ENCODE data around the gene REELD1.

The REELD1 gene

DNA sequence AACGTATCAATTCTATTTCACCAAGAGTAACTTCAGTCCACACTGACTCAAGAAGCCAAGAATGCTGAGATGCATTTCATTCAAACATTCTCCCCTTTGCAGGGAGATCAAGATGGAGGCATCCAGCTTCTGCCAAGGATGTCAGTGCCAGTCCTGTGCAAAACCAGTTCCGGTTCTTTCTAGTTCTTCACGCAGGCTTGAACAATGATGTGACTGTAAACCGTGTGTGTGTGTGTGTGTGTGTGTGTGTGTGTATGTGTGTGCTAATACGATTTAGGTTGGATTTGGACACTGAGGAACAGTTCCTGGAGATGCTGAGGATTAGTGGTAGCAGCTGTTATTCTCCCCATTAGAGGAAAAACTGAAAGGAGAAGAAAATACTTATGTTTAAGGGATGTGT is at the start of gene REELD1:
REELD1 (plus strand) TSS at position 301 of the 400 bp plus-strand sequence. CDS start 2,415 bp downstream, outside the sequence.
- no peak for DNase-seq

DNA sequence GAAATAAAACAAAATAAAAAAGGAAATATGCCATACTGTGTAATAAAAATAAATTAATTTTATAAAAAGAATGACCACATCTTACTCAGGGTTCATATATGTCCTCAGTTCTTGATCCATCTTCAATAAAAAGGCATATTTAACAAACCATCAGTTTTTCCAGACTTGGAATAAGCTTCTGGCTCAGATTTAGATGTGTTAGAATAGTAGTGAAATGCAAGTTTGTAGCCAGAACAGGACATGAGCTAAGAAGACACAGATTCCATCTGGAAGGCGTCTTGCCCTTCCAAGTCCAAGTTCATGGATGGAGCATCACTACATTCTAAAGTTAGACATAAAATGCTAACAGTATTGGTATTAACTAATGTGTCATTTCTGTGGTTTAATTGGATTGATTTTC is 49.1 kb upstream of the REELD1 start:
- DNase-seq: no peak

GRCh38 chr4:146165840-146166239 is 48.5 kb upstream of the REELD1 start:
- DNase-seq: no peak

DNA sequence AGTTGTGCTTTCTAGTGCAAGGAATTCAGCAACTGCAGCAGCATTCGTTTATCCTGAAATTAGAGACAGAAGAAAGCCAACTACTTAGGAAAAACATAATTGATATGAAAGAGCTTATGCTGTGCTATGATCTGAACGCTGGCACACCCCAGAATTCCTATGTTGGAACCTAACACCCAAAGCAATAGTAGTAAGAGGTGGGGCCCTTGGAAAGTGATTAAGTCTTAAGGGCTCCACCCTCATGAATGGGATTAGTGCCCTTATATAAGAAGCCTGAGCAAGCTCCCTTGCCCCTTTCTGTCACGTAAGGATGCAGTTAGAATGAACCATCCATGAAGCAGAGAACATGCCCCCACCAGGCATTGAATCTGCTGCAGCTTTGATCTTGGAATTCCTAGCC is 44.2 kb upstream of the REELD1 start:
- DNase-seq: no peak

- peak; percentile 86 to 89 for DNase-seq
Measured at GRCh38 chr4:146175541-146176453, 38.5 kb upstream of the REELD1 start, which contains the start of gene LSM6. TSS of gene LSM6 (plus strand) at chr4:146175718. CDS start at chr4:146182922, 7,204 bp downstream.

DNA sequence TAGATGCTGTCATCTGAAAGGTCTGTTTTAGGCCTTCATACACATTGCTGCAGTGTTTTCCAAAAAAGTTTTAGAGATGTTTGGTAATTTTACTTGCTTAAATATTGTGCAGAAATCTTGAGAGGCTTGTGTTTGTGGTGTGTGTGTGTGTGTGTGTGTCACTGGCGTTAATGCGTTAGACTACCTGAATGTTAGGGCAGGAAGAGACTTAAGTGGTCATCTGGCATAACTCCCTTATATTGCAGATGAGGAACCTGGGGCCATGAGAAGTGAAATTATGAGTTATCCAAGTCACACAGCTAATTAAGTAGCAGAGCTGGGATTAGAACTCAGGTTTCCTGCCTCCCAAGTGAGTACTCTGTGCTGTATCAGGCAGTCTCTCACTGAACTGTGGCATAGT is 37.4 kb upstream of the REELD1 start:
- DNase-seq: no peak

DNA sequence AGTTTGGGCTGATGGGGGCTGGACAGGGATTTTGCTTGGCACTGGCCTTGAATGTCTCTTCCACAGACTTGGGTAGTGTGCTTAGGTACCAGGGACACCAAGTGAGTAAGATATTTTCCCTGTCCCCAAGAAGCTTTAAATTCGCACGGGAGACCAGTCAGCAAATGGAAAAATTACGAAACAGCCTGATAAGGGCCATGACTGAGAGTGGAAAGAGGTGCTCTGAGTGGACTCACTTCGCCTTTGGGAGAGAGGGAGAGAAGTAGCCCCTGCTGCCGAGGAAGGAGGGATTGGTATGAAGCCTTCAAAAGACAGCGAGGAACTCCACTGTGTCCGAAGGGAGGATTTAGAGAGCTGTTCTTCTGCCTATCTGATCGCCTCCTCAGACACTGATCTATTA is 36.2 kb upstream of the REELD1 start:
- no peak for DNase-seq

DNA sequence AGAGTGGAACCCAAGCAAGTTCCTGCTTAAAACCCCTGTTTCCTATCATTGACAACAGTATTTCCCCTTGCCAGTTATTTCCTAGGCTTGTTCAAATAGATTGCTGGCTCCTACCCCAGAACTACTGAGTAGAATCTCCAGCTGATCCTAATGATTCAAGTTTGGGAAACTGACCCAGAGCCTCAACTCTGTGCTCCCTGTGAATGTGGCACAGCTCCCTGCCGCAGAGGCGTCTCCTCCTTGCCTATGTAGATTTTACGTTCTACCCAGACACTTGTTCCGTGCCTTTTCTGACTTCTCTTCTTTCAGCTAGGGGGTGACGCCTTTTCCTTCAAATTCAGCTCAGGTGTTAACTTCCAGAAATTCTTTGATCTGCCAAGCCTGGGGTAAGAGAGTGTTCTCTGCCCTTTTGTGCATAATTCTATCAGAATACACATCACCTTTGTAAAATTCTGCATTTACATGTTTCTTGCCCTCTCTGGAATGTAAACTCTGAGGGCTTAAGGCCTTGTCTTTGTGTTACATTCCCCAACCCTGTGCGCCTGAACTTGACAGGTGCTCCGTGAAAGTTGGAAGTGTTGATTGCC is 34.5 kb upstream of the REELD1 start:
- DNase-seq: no peak

DNA sequence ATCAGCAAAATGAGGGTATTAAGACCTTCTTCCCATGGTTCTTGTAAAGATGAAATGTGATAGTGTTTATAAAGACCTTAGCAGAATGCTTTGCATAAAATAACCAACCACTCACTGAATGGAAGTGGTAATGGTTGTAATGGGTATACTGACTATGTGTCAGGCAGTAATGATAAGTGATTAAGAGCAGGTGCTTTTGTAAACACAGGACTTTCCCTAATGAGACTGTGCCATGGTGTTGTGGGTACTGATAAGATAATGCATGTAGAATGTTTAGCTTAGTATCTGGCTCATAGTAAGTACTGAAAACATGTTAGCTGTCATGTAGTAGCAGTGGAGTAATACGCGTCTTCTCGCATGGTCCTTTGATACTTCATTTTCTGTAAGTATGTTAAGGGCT is 31.9 kb upstream of the REELD1 start:
- DNase-seq: no peak

- no peak for DNase-seq
Measured at GRCh38 chr4:146183209-146183608, 31.1 kb upstream of the REELD1 start.

- DNase-seq: no peak
Measured at GRCh38 chr4:146186041-146186440, 28.3 kb upstream of the REELD1 start.

- DNase-seq: no peak
Measured at GRCh38 chr4:146186596-146186995, 27.7 kb upstream of the REELD1 start.

- DNase-seq: no peak
Measured at GRCh38 chr4:146190456-146190855, 23.9 kb upstream of the REELD1 start.

- DNase-seq: no peak
Measured at GRCh38 chr4:146191766-146192458, 22.4 kb upstream of the REELD1 start.

GRCh38 chr4:146193628-146194027 is 20.7 kb upstream of the REELD1 start:
- DNase-seq: no peak

DNA sequence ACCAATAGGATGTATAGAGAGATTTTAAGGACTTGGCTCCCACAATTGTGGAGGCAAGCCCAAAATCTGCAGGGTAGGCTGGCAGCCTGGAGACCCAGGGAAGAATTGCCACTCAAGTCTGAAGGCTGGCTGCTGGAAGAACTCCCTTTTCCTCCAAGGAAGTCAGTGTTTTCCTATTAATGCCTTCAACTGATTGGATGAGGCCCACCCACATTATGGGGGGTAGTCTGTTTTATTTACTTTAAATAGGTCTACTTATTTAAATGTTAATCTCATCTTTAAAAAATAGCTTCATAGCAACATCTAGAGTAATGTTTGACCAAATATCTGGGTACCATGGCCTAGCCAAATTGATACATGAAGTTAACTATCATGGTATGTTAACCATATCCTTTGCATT is 20.1 kb upstream of the REELD1 start:
- no peak for DNase-seq

DNA sequence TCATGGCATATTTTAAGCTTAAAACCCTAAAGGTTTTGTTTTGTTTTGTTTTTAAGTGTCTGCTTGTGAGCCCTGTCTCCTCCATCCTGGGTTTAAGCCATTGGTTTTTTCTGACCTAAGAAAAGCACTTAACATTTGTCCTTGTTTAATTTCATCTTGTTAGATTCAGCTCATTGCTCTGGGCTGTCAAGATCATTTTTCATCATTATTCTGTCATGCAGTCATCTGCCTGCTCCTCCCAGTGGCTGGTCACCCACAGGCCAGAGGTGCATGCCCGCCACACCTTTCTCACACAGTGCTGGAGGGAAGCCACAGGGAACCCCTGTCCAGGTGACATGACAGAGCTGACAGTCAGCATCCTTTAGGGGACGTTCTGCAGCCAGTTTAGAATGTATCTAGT is 11.7 kb upstream of the REELD1 start:
- DNase-seq: no peak

GRCh38 chr4:146207410-146207809 is 6.9 kb upstream of the REELD1 start:
- no peak for DNase-seq

GRCh38 chr4:146210890-146211289 is 3.4 kb upstream of the REELD1 start:
- DNase-seq: no peak

- no peak for DNase-seq
Measured at GRCh38 chr4:146211440-146211839, 2.9 kb upstream of the REELD1 start.

GRCh38 chr4:146212781-146213180 is 1.6 kb upstream of the REELD1 start:
- no peak for DNase-seq

DNA sequence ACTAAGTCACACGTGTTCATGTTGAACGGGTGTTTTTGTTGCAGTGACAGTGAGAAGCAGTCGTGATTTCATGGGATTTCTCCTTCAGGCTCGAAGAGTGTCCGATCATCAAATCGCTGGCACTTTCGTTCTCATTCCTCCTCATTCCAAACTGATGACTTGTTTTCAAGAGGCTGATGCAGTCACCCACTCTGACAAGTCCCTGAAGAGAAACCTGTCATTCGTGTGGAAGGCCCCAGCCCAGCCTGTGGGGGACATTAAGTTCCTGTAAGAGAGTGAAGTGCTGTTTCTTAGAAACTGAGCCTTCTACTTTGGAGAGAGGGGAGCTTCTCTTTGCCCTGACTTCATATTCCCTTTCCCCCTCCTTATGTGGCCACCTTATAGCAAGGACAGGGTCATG is 8.0 kb downstream of the REELD1 start:
- DNase-seq: no peak

DNA sequence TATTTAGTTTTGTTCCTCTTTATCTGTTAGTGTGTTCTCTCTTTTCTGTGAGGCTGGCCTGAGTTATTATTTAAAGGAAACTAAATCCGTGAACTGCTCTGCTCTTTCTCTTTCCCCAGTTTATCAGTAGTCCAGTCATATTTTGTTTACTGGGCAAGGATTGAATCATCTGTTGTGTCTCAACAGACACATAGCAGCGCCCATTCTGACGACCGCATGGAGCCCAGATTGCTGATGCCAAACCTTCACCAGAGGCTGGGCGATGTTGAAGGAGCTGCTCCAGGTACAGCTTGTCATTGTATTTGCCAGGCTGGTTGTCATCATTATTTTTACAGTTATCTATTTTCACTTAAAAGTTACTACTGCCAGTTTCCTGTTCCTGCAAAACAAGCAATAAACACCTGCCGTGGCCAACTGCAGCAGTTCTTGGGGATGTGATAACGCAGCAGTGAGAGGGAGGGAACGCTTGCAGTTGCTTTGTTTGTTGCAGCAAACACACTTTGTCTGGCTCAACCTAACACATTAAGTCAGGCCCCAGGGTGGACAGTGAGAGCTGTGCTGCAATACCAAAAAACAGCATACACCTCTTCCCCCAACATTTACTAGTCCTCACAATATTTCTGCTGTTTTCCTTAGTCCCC is 10.1 kb downstream of the REELD1 start:
- no peak for DNase-seq

Measured in activated T-cell treated with anti-CD3 and anti-CD28 coated beads, Interleukin-2, amount 50 U/mL, for 48 hours (primary cell).